Forelimb muscle (tissue), 1 donor: ENCODE results near the gene TUSC2. TPM values are rescaled to one million over a fixed set of nuclear protein-coding genes. Genes with fewer than 3 reads are reported as not detected.

Experiments
- DNase-seq: peaks from one replicate; pipeline ENCODE4 v3.0.0-alpha.2; 2013; ENCODE audit warnings: low read depth
- polyA plus RNA-seq: library from polyadenylated mRNA; unstranded; fragments of 120-200 nt; gene quantifications from one replicate; pipeline ENCODE4 v1.2.1, GENCODE V29; 2013; ENCODE audit not compliant: insufficient read length

TUSC2 gene, protein sequence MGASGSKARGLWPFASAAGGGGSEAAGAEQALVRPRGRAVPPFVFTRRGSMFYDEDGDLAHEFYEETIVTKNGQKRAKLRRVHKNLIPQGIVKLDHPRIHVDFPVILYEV
- 16.4 TPM for polyA plus RNA-seq

GRCh38 chr3:50327943-50328691 is at the start of gene TUSC2:
TUSC2 (minus strand) TSS chr3:50328223; CDS start chr3:50328099, 124 bp downstream.
- DNase-seq = peak; percentile 83

GRCh38 chr3:50375258-50375931 is 47.4 kb upstream of the TUSC2 start:
- no peak for DNase-seq

DNA sequence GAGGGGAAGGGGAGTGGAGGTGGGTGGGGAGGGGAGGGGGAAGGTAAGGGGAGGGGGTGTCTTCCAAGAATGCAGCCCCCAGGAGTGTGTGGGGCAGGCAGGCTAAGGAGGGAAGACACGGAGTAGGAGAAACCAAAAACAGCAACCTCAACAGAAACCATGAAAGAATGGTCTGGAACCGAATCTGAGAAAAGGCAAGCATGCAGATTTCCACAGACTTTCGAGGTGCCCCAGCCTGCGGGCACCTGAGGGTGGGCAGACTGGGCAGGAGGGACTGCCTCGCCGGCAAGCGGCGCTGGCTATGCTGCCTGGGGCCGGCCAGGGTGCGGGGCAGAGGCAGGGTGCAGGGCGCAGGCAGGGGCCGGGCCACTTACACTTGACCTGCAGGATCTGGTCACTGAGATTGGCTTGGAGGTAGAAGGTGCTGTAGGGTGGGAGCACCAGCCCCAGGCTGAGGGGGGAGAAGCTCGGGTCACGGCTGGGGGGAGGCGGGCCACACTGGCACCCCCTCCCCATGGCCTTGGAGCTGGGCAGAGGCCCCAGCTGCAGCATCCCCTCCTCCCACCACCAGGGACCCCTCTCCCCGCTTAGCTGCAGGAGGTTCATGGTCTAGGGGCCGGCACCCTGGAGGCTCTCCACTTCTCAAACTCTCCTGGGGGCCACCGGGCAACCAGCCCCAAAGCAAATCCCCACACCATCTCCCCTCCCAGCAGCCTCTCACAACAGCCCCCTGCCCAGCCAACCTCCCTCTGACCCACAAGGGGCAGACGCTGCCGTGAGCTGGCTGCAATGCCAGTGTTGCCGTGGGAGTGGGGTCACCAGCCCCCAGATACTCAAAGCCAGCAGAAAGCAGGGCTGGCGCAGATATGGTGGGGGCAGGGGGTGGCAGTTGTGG is 46.6 kb upstream of the TUSC2 start:
- DNase-seq = no peak

- no peak for DNase-seq
Observed at GRCh38 chr3:50373146-50374051, 45.4 kb upstream of the TUSC2 start.

DNA sequence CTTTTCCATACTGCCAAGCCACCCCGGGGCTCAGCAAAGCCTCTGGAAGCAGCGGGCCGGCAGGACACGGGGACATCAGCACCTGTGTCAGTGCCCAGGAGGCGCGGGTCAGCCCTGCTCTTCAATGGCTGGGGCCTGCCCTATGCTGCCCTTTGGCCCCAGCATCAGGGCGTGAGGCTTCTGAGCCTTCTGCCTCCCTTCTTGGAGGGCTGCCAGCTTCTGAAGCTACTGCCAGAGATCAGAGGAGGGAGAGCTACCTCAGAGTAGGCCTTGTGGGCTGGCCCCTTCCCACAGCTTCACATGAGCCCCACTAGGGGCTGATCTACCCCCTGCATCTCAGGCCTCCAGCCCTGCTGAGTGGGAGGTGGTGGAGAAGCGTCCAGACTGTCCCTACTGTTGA is 44.3 kb upstream of the TUSC2 start:
- DNase-seq = no peak

DNA sequence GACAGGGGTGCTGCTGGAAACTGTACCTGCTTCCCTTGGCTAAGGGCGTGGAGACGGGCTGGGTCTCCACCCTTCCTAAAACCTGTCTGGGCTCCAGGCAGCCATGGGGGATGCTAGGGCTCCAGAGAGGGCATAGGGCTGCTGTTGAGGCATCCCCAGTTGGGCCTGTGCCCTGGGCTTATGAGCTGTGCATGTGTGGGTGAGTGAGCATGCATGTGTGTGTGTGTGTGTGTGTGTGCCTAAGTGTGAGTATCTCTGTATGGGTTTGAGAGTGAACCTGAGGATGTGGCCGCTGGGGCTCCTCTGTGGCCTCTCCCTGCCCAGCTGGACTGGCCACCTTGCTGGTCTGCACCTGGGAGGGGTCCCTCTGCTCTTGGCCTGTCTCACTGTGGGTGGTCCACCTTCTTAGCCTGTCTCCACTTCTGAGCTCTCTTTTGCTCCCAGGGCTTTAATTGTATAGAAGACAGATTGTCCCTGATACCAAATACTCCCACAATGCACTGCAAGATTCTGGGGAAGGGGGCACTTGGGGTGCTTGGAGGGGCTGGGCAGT is 43.2 kb upstream of the TUSC2 start:
- no peak for DNase-seq

- no peak for DNase-seq
Observed at GRCh38 chr3:50370594-50370993, 42.6 kb upstream of the TUSC2 start.

DNA sequence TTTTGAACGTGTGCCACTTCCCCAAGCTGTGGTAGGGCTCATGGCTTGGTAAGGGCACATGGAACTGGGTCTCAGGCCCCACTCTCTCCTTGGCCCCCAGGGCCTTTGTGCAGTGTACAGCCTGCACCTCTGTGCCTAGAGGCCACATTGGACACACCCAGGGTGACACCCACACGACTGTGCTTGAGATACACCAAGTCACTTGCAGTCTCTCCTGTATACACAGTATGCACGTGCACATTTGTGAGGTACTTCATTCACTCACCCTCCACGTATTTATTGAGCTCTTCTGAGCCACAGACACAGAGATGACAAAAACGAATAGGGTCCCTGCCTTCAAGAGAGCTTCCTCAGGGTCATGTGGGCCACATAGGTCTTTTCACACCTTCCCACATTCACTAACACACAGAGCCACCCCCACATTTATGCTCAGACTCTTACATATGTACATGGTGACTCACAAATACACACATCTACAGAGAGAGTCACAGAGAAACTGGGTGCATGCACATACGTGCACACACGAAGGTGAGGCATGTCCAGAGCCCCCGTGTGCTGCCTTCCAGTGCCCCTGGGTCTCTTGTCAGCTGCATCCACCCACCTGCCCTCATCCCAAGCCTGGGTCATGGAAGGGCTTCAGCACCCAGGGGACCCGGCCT is 41.1 kb upstream of the TUSC2 start:
- no peak for DNase-seq

- no peak for DNase-seq
Observed at GRCh38 chr3:50365842-50366220, 37.8 kb upstream of the TUSC2 start.

GRCh38 chr3:50365080-50365841 is 37.2 kb upstream of the TUSC2 start:
- no peak for DNase-seq

DNA sequence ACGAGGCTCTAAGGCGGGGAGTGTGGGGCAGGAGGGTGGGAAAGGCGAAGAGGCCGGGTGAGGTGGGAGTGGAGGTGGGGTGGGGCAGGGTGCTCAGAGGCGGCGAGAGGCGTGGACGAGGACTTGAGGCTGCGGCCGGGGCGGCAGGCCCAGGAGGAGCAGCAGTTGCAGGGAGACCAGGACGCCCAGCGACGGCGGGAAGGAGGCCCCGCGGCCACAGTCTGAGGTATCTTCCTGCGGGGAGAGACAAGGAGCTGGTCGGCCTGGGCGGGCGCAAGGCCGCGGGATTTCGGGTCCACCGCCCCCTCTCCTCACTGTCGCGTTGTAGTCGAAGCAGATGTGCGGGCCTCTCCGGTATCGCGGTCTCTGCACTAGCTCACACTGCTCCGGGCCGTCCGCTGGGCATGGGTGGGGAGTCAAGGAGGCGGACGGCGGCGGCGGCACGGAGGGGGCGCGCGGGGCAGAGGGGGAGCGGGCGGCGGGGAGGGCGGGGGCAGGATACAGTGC is 36.6 kb upstream of the TUSC2 start:
- no peak for DNase-seq

- DNase-seq = no peak
Observed at GRCh38 chr3:50359760-50360110, 31.7 kb upstream of the TUSC2 start.

DNA sequence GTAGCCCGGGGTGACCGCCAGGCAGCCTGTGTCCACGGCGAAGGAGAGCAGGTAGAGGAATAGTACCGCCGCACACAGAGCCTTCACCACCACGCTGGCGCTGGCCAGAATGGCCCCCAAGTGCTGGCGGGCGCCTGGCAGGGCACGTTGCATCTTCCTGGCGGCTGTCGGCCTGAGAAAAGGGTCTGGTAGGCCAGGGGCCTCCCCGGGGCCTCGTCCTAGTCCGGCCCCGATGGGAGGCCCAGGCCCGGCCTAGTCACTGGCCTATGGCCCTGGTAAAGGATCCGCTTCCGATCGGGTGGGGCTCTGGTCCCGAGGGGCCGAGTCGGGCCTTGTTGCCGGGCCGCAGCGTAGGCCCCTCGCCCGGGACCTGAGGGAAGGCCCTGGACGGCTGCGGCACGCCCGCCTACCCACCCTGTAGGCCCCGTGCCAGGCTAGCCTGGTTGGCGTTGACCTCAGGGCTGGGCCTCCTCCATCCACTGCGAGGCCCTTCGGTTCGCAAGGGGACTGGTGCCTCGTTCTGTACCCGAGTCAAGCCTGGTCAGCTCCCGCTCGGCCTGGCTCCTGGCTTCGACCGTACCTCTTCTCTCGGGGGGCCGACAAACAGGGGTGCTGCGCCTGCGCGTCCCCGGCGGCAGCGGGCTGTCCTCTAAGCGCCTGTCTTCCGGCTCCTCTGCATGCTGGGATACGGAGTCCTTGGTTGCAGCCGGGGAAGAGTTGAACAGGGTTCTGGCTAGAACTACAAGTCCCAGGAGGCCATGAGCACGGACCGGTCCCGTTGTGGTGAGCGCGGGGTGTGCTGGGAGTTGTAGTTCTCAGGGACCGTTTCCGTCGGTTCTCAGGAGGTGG is 31.1 kb upstream of the TUSC2 start, which contains the start of gene TMEM115:
Gene TMEM115 (minus strand): TSS at position 611 of the 849 bp plus-strand sequence. CDS start 458 bp downstream, at position 153.
- peak; percentile 99 for DNase-seq

DNA sequence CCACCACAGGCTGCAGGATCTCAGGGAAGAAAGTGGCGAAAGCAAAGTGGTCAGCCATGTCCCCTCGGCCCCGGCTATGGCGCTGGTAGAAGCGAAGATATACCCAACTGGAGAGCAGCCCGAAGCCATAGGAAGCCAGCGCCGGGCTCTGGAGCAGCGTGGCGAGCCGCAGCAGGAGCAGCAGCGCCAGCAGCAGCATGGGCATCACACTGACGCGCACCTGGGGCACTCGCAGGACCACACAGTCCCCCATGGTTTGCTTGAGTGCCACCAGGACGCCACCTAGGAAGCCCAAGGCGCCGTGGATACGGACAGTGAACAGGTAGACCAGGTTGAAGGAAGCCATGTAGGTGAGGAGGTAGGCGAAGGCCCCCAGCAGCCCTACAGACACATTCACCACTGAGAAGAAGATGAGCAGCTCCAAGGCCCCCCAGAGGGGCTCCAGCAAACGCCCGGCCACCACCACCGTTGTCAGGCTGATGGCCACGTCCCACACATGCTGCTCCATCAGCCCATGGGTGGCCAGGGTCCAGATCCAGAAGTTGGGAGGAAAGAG is 30.4 kb upstream of the TUSC2 start:
- no peak for DNase-seq

- no peak for DNase-seq
Observed at GRCh38 chr3:50357481-50357880, 29.5 kb upstream of the TUSC2 start.

- DNase-seq = no peak
Observed at GRCh38 chr3:50356553-50356952, 28.5 kb upstream of the TUSC2 start.

GRCh38 chr3:50355829-50356552 is 28.0 kb upstream of the TUSC2 start:
- no peak for DNase-seq
